Measurements from ENCODE around the gene ZBTB43.
"Not testable (repeated sequence)": the region's sequence is repeated elsewhere in the genome, so short reads cannot be mapped to it uniquely, and the experiment has no call there.

Gene ZBTB43

DNA sequence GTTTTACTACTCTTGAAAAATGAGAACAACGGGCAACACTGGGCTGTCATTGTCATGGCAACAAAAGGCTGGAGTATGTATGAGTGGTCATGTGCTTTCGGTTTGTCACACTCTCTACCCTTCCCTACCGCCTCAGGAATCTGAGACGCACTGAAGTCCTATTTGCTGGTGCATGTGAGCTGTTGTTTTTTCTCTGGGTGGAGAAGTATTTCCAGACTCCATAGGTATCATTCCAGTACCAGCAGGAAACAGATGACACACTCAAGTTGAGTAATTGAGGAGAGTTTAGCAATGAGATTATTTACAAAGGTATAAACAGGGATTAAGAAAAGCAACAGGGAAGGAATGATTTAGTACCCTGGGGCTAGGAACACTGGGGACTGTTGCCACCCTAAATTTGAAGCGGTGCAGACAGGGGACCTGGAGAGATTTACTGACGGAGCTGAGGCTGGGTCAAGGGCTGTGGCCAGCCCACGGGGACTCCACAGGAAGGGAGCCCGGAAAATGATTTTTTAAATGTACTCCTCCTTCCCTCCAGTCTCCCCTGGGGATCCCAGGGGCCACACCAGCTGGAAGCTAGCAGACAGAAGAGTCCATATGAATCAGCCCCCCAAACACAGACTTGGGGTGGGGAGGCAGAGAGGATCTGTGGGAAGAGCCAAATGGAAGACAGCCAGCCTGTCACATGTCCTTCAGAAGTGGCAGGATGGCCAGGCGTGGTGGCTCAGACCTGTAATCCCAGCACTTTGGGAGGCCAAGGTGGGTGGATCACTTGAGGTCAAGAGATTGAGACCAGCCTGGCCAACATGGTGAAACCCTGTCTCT is 13.2 kb upstream of the ZBTB43 start:
- DNase-seq = no peak

DNA sequence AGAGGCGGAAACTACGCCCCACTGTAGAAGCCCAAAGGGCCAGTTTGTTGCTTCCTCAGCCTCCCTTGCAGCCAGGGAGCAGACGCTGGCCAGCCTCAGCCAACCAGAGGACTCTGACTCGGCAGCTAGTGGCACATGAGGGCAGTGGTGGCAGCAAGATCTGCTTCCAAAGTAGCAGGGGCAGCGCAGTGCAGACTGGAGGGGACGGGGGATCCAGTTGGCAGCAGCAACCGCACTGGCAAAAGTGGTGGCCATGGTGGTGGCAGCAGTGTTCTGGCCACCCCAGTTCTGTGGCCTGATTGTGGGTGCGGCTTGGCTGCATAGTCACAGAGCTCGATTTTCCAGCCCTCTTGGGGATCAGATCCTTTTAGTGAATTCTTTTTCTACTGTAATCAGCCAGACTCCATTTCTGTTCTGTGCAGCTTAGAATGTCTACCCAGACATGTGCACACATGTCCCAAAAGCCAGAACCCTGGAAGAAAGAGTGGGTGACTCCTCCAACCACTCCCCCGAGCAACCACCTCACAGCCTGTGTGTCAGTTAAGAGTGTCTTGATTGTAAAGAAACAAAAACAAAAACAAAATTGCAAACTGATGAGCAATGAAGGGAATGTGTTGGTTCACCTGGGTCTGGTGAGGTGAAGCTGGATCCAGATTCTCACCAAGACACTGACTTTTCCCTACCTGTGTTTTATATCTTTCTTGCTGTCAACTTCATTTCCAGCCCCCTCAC is 11.0 kb upstream of the ZBTB43 start:
- DNase-seq = no peak

DNA sequence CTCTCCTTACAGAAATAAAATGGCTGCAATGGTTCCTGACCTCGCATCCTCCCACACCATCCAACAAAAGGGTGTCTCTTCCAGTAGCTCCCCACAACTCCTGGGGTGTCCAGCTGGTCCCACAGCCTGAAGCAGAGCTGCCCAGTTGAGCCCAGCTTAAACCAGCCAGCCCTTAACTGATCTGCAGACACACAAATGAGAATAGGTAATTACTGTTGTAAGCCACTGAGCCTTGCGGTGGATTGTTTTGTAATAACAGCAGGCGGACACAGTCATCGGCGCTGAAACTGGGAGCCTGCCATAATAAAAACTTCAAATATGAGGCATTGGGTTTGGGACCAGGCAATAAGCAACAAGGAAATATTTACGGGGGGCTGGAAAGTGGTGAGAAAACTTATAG is 10.4 kb upstream of the ZBTB43 start:
- DNase-seq = no peak

DNA sequence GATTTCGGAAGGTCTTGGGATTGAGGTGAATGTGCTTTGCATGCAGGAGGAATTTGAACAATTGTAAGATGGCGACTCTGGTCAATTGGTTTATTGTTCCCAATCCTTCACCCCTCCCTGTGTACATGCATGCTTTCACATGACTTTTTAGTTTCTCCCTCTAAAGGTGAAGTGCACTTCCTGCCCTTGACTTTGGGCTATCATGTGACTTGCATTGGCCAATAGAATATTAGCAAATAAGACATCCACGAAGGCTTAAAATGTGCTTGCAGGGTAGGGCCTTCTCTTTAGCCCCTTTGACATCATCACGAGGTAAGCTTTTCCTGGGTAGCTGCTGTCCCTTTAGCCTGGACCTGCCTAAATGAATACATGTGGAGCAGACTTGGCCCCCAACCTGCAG is 8.1 kb upstream of the ZBTB43 start:
- no peak for DNase-seq

DNA sequence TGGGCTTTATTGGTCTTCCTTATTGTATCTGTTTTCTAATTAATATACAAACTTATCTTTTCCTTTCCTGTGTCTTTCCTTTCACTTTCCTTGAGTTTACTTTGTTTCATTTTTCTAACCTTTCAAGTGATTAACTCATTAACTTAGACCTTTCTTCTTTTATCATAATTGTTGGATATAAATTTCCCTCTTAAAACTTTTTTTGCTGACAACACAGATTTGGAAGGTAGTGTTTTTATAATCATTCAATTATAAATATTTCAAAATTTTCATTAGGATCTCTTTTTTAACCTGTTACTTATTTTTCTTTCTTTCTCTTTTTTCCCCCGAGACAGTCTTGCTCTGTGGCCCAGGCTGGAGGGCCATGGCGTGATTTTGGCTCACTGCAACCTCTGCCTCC is 6.9 kb upstream of the ZBTB43 start:
- DNase-seq = no peak

DNA sequence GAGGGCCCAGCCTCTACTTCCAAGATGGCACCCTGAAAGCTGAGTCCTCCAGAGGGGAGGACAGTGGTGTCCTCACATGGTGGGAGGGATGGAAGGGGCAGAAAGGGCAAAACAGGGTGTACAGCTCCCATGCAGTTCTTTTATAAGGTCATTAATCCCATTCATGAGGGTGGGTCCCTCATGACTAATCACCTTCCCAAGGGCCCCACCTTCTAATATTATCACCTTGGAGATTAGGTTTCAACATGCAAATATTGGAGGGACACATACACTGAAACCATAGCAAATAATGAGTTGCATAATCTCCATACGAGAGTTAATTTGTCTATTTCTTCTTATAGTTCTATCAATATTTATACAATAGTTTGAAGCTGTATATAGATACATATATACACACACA is 5.8 kb upstream of the ZBTB43 start:
- DNase-seq = no peak

DNA sequence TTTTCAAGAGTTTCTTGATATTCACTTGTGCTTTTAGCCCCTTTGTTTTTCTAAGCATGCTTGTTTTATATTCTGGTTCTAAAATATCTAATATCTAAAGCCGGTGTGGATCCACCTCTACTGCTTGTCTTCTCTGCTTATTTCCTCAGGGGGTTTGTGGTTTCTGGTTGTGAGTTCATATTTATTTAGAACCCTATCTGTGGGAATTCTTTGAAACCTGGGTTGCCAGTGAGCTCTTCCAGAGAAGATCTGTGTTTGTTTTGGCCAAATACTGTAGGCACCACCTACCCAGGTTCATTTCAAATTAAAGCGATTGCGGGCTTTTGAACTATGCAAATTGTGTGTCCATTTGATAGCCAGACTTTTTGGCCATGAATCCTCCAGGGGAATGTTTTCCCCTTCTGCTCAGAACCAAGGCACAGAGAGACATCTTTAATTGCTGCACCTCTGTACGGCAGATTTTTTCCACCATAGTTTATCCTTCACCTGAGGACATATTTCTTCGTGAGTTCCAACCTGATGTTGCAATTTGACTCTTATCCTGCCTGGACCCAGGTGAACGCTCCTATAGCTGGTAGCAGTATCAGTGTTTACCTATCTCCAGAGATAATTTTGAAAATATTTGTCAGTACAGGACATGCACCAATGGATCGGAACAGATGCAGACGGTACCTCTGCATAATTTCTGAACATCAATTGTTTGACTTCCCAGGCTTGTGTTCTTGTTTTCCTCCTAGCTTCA is 2.4 kb upstream of the ZBTB43 start:
- DNase-seq = no peak

DNA sequence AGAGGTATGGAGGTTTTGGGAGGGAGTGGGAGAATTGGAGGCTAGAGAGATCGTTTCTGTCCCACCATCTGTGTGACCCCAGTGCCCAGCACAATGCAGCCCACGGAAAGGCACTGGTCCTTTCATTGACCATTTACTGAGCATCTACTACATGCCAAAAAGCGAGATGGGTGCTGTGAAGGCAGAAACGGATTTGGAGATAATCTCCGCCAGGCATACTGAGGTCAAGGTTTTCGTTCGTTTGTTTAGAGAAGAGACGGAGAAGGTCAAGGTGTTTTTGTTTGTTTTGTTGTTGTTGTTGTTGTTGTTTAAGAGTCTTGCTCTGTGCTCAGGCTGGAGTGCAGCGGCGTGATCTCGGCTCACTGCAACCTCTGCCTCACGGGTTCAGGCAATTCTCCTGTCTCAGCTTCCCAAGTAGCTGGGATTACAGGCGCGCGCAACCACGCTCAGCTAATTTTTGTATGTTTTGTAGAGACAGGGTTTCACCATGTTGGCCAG is 593 bp upstream of the ZBTB43 start:
- DNase-seq = no peak

DNA sequence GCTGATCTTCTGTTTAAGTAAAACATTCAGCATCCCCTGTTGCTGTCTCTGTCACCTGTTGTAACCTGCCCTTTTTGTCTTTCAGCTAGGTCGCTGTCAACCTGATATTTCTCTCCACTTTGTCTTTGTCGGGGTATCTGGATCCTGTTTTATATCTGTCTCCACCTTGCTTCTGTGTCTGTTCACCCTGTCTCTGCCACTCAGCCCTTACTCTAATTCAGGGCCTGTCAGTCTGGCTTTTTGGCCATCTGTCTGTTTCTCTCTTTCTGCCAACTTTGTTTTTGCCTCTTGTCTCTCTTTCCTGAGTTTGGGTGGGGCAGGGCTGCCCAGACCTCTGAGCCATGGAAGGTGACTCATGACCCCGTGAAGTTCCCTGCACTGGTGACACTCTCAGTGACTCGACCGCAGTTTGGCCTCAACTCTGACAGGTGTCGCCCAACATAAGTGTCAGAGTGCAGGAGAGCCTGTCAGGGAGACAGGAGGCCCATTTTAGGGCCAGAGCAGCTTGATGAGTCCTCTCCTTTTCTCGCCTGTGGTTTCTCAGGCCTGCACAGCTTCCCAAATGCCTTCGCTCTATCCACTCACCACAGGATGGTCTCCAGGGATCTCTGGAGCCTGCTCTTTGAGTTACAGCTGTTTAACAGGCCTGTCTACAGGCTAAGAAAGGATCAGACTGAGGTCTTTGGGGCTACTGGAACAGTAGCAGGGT is 868 bp downstream of the ZBTB43 start:
- no peak for DNase-seq

DNA sequence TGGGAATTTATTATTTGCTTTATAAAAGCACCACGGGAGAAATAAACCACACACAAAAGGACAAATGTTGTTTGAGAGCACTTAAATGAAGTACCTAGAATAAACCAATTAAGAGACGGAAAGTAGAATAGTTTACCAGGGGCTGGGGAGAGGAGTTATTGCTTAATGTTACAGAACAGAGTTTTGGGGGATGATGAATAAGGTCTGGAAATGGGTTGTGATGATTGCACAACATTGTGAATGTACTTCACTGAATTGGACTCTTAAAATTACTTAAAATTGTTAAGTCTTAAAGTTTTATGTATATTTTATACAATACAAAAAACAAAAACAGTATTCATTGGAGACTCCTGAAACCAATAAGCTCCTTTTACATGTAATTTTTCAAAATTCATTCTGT is 1.5 kb downstream of the ZBTB43 start:
- DNase-seq = no peak

DNA sequence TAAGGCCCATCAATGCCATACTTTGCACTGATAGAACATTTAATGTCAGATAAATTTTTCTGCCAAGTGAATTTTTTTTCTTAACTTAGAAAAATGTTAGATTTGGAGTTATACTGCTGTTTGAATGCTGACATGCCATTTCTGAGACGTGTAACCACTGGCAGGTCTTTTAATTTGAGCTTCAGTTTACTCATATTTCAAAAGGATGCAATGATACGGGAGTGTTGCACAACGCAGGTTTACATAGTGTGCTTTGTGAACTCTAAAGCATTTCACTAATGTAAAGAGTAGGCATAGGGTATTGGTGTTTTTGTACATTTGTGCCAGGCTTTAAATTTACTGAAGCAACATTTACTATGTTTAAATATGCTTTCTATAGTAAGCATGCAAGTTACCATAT is 4.2 kb downstream of the ZBTB43 start:
- no peak for DNase-seq

DNA sequence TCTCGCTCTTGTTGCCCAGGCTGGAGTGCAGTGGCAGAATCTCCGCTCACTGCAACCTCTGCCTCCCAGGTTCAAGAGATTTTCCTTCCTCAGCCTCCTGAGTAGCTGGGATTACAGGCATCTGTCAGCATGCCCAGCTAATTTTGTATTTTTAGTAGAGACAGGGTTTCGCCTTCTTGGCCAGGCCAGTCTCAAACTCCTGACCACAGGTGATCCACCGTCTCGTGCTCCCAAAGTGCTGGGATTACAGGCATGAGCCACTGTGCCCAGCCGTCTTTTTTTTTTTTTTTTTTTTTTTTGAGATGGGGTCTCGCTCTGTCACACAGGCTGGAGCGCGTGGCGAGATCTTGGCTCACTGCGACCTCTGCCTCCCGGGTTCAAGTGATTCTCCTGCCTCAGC is 5.4 kb downstream of the ZBTB43 start:
- not testable (repeated sequence) for DNase-seq

DNA sequence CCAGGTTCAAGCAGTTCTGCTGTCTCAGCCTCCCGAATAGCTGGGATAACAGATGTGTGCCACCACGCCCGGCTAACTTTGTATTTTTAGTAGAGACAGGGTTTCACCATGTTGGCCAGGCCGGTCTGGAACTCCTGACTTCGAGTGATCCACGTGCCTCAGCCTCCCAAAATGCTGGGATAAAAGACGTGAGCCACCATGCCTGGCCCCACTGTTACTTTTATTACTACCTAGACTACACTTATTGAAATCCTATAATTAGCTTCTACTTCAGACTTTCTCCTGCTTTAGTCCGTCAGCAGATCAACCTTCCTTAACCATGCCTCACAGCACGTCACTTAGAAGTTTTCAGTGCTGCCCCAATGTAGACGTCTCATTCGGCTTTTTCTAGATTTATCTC is 8.2 kb downstream of the ZBTB43 start:
- DNase-seq = no peak

DNA sequence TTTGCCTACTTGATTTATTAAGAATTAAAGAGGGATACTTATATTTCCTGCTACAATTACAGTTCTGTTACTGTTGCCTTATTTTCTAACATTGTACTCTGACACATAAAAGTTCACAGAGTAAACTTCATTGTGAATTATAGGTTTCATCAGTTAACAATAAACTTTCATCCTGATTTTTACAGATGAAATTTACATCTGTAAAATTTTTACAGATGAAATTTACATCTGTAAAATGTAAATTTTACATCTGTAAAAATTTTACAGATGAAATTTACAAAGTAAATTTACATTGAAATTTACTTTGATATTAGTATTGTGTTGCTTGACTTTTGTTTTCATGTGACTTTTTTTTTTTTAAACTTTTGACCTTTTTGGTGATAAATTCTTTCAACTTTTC is 9.3 kb downstream of the ZBTB43 start:
- no peak for DNase-seq

DNA sequence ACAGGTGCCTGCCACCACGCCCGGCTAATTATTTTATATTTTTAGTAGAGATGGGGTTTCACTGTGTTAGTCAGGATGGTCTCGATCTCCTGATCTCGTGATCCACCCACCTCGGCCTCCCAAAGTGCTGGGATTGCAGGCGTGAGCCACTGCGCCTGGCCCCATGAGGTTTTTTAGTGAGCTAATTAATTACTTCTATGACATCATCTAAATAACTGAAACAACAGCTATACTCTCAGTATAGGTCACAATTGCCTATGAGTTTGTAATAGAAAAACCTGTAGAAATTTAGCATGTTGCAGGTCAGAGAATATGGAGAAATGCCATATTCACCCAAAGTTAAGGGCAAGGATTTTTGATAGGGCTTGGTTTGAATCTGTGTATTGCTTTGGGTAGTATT is 12.8 kb downstream of the ZBTB43 start:
- DNase-seq = not testable (repeated sequence)

DNA sequence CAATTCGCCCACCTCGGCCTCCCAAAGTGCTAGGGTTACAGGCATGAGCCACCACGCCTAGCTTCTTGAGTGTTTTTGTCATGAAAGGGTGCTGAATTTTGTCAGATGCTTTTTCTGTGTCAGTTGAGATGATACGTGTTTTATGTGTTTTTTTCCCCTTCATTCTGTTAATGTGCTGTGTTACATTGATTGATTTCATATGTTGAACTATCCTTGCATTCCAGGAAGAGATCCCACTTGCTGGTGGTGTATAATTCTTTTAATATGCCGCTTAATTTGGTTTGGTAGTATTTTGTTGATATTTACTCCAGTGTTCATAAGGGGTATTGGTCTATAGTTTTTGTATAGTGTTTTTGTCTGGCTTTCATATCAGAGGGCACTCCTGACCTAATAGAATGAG is 13.6 kb downstream of the ZBTB43 start:
- DNase-seq = no peak

DNA sequence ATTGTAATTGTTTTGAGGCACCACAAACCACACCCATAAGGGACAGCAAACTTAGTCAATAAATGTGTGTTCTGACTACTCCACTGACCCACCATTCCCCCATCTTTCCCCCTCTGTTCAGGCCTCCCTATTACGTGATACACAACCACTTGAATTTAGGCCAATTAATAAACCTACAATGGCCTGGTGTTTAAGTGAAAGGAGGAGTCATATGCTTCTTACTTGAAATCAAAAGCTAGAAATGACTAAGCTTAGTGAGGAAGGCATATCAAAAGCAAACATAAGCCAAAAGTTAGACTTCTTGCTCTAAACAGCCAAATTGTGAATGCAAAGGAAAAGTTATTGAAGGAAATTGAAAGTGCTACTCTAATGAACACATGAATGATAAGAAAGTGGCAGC is 14.6 kb downstream of the ZBTB43 start:
- no peak for DNase-seq

DNA sequence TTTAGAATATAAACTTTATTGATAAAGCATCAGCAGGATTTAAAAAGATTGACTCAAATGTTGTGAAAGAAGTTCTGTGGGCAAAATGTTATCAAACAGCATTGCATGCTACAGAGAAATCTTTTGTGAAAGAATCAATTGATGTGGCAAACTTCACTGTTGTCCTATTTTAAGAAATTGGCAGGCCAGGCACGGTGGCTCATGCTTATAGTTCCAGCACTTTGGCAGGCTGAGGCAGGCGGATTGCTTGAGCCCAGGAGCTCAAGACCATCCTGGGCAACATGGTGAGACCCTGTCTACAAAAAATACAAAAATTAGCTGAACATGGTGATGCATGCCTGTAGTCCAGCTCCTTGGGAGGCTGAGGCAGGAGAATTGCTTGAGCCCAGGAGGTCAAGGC is 17.4 kb downstream of the ZBTB43 start:
- no peak for DNase-seq

DNA sequence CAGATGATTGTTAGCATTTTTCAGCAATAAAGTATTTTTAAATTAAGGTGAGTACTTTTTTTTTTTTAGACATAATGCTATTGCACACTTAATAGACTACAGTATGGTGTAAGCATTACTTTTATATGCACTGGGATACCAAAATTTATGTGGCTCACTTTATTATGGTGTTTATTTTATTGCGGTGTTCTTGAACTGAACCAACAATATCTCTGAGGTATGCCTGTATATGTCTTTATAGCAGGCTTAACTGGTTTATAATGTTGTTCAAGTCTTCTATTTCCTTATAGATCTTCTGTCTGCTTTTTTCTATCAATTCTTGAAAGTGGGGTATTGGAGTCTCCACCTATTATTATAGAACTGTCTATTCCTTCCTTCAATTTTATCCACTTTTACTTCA is 18.0 kb downstream of the ZBTB43 start:
- DNase-seq = no peak

DNA sequence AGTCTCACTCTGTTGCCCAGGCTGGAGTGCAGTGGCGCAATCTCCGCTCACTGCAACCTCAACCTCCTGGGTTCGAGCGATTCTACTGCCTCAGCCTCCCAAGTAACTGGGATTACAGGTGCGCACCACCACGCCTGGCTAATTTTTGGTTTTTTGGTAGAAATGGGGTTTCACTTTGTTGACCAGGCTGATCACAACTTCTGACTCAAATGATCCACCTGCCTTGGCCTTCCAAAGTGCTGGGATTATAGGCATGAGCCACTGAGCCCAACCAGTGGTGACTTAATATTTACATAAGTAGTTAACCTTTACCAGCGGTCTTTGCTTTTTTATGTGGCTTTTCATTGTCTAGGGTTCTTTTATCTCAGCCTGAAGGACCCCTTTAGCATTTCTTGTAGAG is 19.2 kb downstream of the ZBTB43 start:
- DNase-seq = not testable (repeated sequence)

DNA sequence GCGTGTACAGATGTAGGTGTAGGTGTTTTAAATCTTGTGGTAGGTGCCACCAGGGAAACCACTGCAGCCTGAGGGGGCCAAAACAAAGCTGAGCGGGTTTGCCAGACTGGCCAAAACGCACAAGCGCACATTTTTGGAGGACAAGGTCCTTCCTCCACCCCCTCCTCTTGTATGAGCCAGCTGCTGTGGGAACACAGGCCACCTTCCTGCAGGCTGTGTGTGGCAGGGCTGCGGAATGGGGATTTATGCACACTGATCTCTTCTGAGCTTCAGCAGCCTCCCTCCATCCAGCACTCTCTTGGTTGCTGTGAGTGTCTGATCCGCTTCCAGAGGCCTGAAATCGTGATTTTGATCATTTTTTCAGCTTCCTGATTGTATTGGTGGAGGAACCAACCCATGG is 22.4 kb downstream of the ZBTB43 start:
- no peak for DNase-seq

DNA sequence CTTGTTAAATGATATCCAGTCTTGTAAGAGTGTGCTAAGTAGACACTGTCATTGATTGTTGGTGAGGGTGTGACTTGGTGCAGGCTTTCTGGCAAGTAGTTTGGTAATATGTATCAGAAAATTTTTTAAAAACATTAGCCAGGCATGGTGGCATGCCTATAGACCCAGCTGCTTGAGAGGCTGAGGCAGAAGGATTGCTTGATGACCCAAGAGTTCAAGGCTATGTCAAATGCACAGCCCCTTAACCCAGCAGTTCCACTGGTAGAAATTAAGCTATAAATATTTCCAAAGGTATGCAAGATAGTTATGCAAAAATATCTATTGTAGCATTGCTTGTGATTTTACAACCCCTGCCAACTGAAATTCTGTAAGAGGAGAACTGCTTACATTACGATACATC is 24.2 kb downstream of the ZBTB43 start:
- DNase-seq = no peak

DNA sequence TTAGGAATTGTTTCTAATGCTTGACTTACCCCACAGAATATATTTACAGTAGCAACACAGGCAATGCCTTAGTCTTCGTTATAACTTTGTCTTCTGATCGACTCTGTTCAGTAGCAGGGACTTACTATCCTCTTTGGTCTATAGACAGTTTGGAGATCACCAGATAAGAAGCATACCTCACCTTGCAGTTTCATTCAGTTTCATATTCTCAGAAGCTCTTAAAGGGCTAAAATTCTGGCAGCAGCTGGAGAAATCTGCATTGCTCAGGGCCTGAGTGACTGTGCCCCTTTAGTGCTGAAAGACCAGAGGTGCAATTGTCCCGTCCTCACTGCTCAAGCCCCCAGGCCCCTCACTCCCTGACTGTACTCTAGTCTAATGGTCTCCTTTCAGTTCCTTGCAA is 26.0 kb downstream of the ZBTB43 start:
- DNase-seq = no peak
